ENCODE results near the gene MED6.

The MED6 gene

GRCh38 chr14:70600382-70601157 is at the start of gene MED6:
Gene MED6 (minus strand): TSS chr14:70600655. CDS start chr14:70600637, 18 bp downstream.
- no peaks in the 10 kb centered on the region for H3K9me3 Mint-ChIP-seq
- peak within 1 kb of the TSS; percentile 97 for H3K4me3 Mint-ChIP-seq
- ATAC-seq, result peak; percentile 98

GRCh38 chr14:70649803-70650202 is 49.3 kb upstream of the MED6 start:
- no peaks in the 10 kb centered on the region for H3K27me3 Mint-ChIP-seq
- H3K4me1 Mint-ChIP-seq, result peaks cover 90% of the 10 kb centered on the region
- H3K9me3 Mint-ChIP-seq, result no peaks in the 10 kb centered on the region
- H3K4me3 Mint-ChIP-seq, result no peak overlapping the region
- ATAC-seq, result no peak
- no peak overlapping the region for H3K27ac Mint-ChIP-seq
- no peak for DNase-seq
- H3K36me3 Mint-ChIP-seq (ENCODE audit: low read depth), result peaks cover 6% of the 10 kb centered on the region

More at GRCh38 chr14:70600382-70601157, at the start of gene MED6:
- Mint-ChIP-seq H3K27ac (peak within 1 kb of the TSS; percentile 97), H3K27me3 (peaks cover 5% of the 10 kb centered on the region), H3K36me3 (ENCODE audit: low read depth) (peaks cover 1% of the 10 kb centered on the region), H3K4me1 (peaks cover 26% of the 10 kb centered on the region)
- peak; percentile 94 for DNase-seq

GRCh38 chr14:70648346-70648745 is 47.9 kb upstream of the MED6 start:
- Mint-ChIP-seq H3K4me1 (peaks cover 91% of the 10 kb centered on the region), H3K36me3 (ENCODE audit: low read depth) (peaks cover 6% of the 10 kb centered on the region), H3K27me3 (no peaks in the 10 kb centered on the region), H3K27ac (no peak overlapping the region), H3K4me3 (no peak overlapping the region), H3K9me3 (no peaks in the 10 kb centered on the region)
- DNase-seq, result no peak
- no peak for ATAC-seq

GRCh38 chr14:70646705-70647104 is 46.2 kb upstream of the MED6 start:
- Mint-ChIP-seq H3K9me3 (no peaks in the 10 kb centered on the region), H3K4me1 (peaks cover 81% of the 10 kb centered on the region)

GRCh38 chr14:70645892-70646291 is 45.4 kb upstream of the MED6 start:
- DNase-seq (no peak), ATAC-seq (no peak)
- Mint-ChIP-seq H3K27me3 (no peaks in the 10 kb centered on the region), H3K4me1 (peaks cover 76% of the 10 kb centered on the region), H3K4me3 (no peak overlapping the region), H3K36me3 (ENCODE audit: low read depth) (peaks cover 3% of the 10 kb centered on the region), H3K27ac (peak overlapping the region; percentile 17), H3K9me3 (no peaks in the 10 kb centered on the region)

More at GRCh38 chr14:70646705-70647104, 46.2 kb upstream of the MED6 start:
- Mint-ChIP-seq H3K36me3 (ENCODE audit: low read depth) (peaks cover 3% of the 10 kb centered on the region), H3K27me3 (no peaks in the 10 kb centered on the region), H3K27ac (peak overlapping the region; percentile 26), H3K4me3 (peak overlapping the region; percentile 29)
- DNase-seq, result no peak
- ATAC-seq, result no peak

- ATAC-seq, result no peak
- peaks cover 2% of the 10 kb centered on the region for H3K36me3 Mint-ChIP-seq (ENCODE audit: low read depth)
- H3K27me3 Mint-ChIP-seq, result no peaks in the 10 kb centered on the region
- H3K4me1 Mint-ChIP-seq, result peaks cover 68% of the 10 kb centered on the region
- no peaks in the 10 kb centered on the region for H3K9me3 Mint-ChIP-seq
- no peak overlapping the region for H3K27ac Mint-ChIP-seq
- H3K4me3 Mint-ChIP-seq, result peak overlapping the region; percentile 88
- DNase-seq, result no peak
Observed at GRCh38 chr14:70643967-70644366, 43.5 kb upstream of the MED6 start.

- H3K4me3 Mint-ChIP-seq, result peak overlapping the region; percentile 88
- peaks cover 2% of the 10 kb centered on the region for H3K36me3 Mint-ChIP-seq (ENCODE audit: low read depth)
- DNase-seq (peak; percentile 52), ATAC-seq (peak; percentile 27)
- H3K9me3 Mint-ChIP-seq, result no peaks in the 10 kb centered on the region
- H3K4me1 Mint-ChIP-seq, result peaks cover 57% of the 10 kb centered on the region
- H3K27ac Mint-ChIP-seq, result peak overlapping the region; percentile 78
- H3K27me3 Mint-ChIP-seq, result no peaks in the 10 kb centered on the region
Observed at GRCh38 chr14:70642303-70643235, 42.1 kb upstream of the MED6 start.

GRCh38 chr14:70641548-70642302 is 41.3 kb upstream of the MED6 start, which contains the start of gene TTC9:
Gene TTC9 (plus strand): TSS chr14:70641916. CDS start chr14:70642130, 214 bp downstream.
- ATAC-seq (peak; percentile 6), DNase-seq (peak; percentile 40)
- Mint-ChIP-seq H3K4me1 (peaks cover 51% of the 10 kb centered on the region), H3K36me3 (ENCODE audit: low read depth) (peaks cover 2% of the 10 kb centered on the region), H3K4me3 (peak within 1 kb of the TSS; percentile 93), H3K27me3 (no peaks in the 10 kb centered on the region), H3K9me3 (no peaks in the 10 kb centered on the region), H3K27ac (peak within 1 kb of the TSS; percentile 91)

GRCh38 chr14:70640938-70641547 is 40.6 kb upstream of the MED6 start:
- peak overlapping the region; percentile 93 for H3K4me3 Mint-ChIP-seq
- peak; percentile 52 for DNase-seq
- no peaks in the 10 kb centered on the region for H3K27me3 Mint-ChIP-seq
- peaks cover 2% of the 10 kb centered on the region for H3K36me3 Mint-ChIP-seq (ENCODE audit: low read depth)
- H3K4me1 Mint-ChIP-seq, result peaks cover 50% of the 10 kb centered on the region
- peak overlapping the region; percentile 91 for H3K27ac Mint-ChIP-seq
- H3K9me3 Mint-ChIP-seq, result peaks cover 5% of the 10 kb centered on the region
- peak; percentile 72 for ATAC-seq

- no peak overlapping the region for H3K4me3 Mint-ChIP-seq
- peaks cover 28% of the 10 kb centered on the region for H3K4me1 Mint-ChIP-seq
- no peaks in the 10 kb centered on the region for H3K27me3 Mint-ChIP-seq
- H3K36me3 Mint-ChIP-seq (ENCODE audit: low read depth), result peaks cover 12% of the 10 kb centered on the region
- ATAC-seq (no peak), DNase-seq (no peak)
- no peak overlapping the region for H3K27ac Mint-ChIP-seq
- peaks cover 5% of the 10 kb centered on the region for H3K9me3 Mint-ChIP-seq
Observed at GRCh38 chr14:70638416-70638815, 38.0 kb upstream of the MED6 start.

- no peak overlapping the region for H3K27ac Mint-ChIP-seq
- peaks cover 5% of the 10 kb centered on the region for H3K9me3 Mint-ChIP-seq
- no peak overlapping the region for H3K4me3 Mint-ChIP-seq
- H3K27me3 Mint-ChIP-seq, result no peaks in the 10 kb centered on the region
- H3K36me3 Mint-ChIP-seq (ENCODE audit: low read depth), result peaks cover 11% of the 10 kb centered on the region
- peaks cover 19% of the 10 kb centered on the region for H3K4me1 Mint-ChIP-seq
- DNase-seq (no peak), ATAC-seq (peak; percentile 61)
Observed at GRCh38 chr14:70635971-70636595, 35.6 kb upstream of the MED6 start.

GRCh38 chr14:70631948-70632347 is 31.5 kb upstream of the MED6 start:
- no peak overlapping the region for H3K4me3 Mint-ChIP-seq
- DNase-seq (no peak), ATAC-seq (no peak)
- H3K27me3 Mint-ChIP-seq, result no peaks in the 10 kb centered on the region
- peaks cover 12% of the 10 kb centered on the region for H3K36me3 Mint-ChIP-seq (ENCODE audit: low read depth)
- no peak overlapping the region for H3K27ac Mint-ChIP-seq
- H3K9me3 Mint-ChIP-seq, result peaks cover 13% of the 10 kb centered on the region
- H3K4me1 Mint-ChIP-seq, result peaks cover 6% of the 10 kb centered on the region

GRCh38 chr14:70624972-70625371 is 24.5 kb upstream of the MED6 start:
- Mint-ChIP-seq H3K4me3 (no peak overlapping the region), H3K27ac (no peak overlapping the region), H3K4me1 (no peaks in the 10 kb centered on the region), H3K27me3 (no peaks in the 10 kb centered on the region), H3K9me3 (peaks cover 14% of the 10 kb centered on the region), H3K36me3 (ENCODE audit: low read depth) (peaks cover 11% of the 10 kb centered on the region)
- ATAC-seq (no peak), DNase-seq (no peak)
